AML-193 (cell line): ENCODE data around the gene TLX1.
"Not testable (repeated sequence)": the region's sequence is repeated elsewhere in the genome, so short reads cannot be mapped to it uniquely, and the experiment has no call there.

Source experiments
- DNase-seq, 2 experiments: peaks; one replicate each; lab custom pipeline; 2025; lab: John Stamatoyannopoulos, UW

TLX1 gene

GRCh38 chr10:101152316-101152715, 21.2 kb downstream of the TLX1 start:
- no peak for DNase-seq

- DNase-seq: not testable (repeated sequence)
These were observed 23.4 kb downstream of the TLX1 start for GRCh38 chr10:101154506-101154905.

- no peak for DNase-seq
These were observed 24.8 kb downstream of the TLX1 start for GRCh38 chr10:101155896-101156295.

- no peak for DNase-seq
These were observed 26.8 kb downstream of the TLX1 start for GRCh38 chr10:101157756-101158458.

GRCh38 chr10:101158459-101159058, 27.5 kb downstream of the TLX1 start:
- no peak for DNase-seq

- DNase-seq: peak; percentile 56 to 64
These were observed 30.6 kb downstream of the TLX1 start for GRCh38 chr10:101161494-101162299.

GRCh38 chr10:101162677-101163076, 31.6 kb downstream of the TLX1 start:
- no peak for DNase-seq

- DNase-seq: no peak
These were observed 32.9 kb downstream of the TLX1 start for GRCh38 chr10:101164020-101164419.

- DNase-seq: no peak
These were observed 34.6 kb downstream of the TLX1 start for GRCh38 chr10:101165736-101166135.

- no peak for DNase-seq
These were observed 35.3 kb downstream of the TLX1 start for GRCh38 chr10:101166430-101166829.

- DNase-seq: no peak
These were observed 41.6 kb downstream of the TLX1 start for GRCh38 chr10:101172741-101173140.

- DNase-seq: no peak
These were observed 43.2 kb downstream of the TLX1 start for GRCh38 chr10:101174319-101174718.

- no peak for DNase-seq
These were observed 45.5 kb downstream of the TLX1 start for GRCh38 chr10:101176577-101176976.

- DNase-seq: no peak
These were observed 51.8 kb downstream of the TLX1 start for GRCh38 chr10:101182936-101183335.

- DNase-seq: no peak
These were observed 52.5 kb downstream of the TLX1 start for GRCh38 chr10:101183458-101184183.
